Neutrophil (primary cell): ENCODE data around the gene CFAP73.

Experiments
- H3K27ac ChIP-seq: fragments of 200-600 bp; sonication (generic); 2 replicates; pipeline ENCODE4 v1.5.1; 2016; ENCODE audit warnings: mild to moderate bottlenecking, moderate library complexity
- H3K27me3 ChIP-seq: fragments of 200-600 bp; sonication (generic); 2 replicates; pipeline ENCODE4 v1.6.0; 2016; ENCODE audit warnings: mild to moderate bottlenecking
- H3K36me3 ChIP-seq: fragments of 200-600 bp; sonication (generic); 2 replicates; pipeline ENCODE4 v1.5.1; 2017
- H3K4me1 ChIP-seq, 2 experiments: fragments of 200-600 bp in 1 of 2; sonication (generic) in 1 of 2; 1 replicate in 1 of 2; 2 replicates in 1 of 2; pipeline versions ENCODE4 v1.5.1 to v1.6.1; 2013 to 2016; ENCODE audit warnings: low read depth in 1 of 2, low read length in 1 of 2, mild to moderate bottlenecking in 1 of 2, moderate library complexity in 1 of 2; ENCODE audit not compliant: control insufficient read depth in 1 of 2, insufficient read depth in 1 of 2
- H3K4me3 ChIP-seq, 2 experiments: fragments of 200-600 bp in 1 of 2; sonication (generic) in 1 of 2; 1 replicate in 1 of 2; 2 replicates in 1 of 2; pipeline ENCODE4 v1.5.1; 2013 to 2016; ENCODE audit warnings: low read depth in 1 of 2, low read length in 1 of 2, mild to moderate bottlenecking in 1 of 2, moderate library complexity in 1 of 2
- H3K9me3 ChIP-seq: fragments of 200-600 bp; sonication (generic); 2 replicates; pipeline ENCODE4 v1.5.1; 2016
- CTCF ChIP-seq: fragments of 200-600 bp; sonication (generic); IDR thresholded peaks from 2 replicates; pipeline ENCODE4 v1.5.1; 2016; ENCODE audit warnings: antibody characterized with exemption

Gene CFAP73

GRCh38 chr12:113195598-113195997, 46.1 kb downstream of the CFAP73 start:
- no peaks in the 10 kb centered on the region for H3K27me3 ChIP-seq
- no peaks in the 10 kb centered on the region for H3K9me3 ChIP-seq
- no peak overlapping the region for H3K4me3 ChIP-seq
- H3K36me3 ChIP-seq, result peaks cover 11% of the 10 kb centered on the region
- no peak overlapping the region for H3K27ac ChIP-seq
- no peak for TF ChIP-seq CTCF
- H3K4me1 ChIP-seq, result peaks cover 7 to 8% of the 10 kb centered on the region in 2 experiments

DNA sequence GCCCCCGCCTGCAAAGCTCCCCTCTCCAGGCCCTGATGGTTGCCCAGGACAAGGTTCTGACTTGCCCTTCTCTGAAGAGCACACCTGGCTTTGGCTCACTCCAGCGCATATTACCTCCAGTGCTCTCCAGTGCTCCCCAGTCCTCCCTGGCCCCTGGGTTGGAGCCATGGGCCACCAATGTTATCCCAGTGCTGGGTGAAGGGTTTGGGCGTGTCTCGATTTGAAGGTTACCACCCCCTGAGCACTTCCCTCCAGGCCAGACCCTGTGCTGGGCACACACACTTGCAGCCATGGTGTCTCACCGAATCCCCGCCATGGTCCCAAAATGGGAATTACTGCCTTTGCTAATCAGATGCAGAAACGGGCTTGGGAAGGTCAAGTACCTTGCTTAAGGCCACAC, 47.1 kb downstream of the CFAP73 start:
- Histone ChIP-seq H3K27ac (no peak overlapping the region), H3K4me3 (no peak overlapping the region), H3K36me3 (peaks cover 7% of the 10 kb centered on the region), H3K4me1 (peaks cover 7 to 11% of the 10 kb centered on the region in 2 experiments), H3K27me3 (no peaks in the 10 kb centered on the region), H3K9me3 (no peaks in the 10 kb centered on the region)
- TF ChIP-seq CTCF, result no peak

- peaks cover 7 to 11% of the 10 kb centered on the region in 2 experiments for H3K4me1 ChIP-seq
- H3K9me3 ChIP-seq, result no peaks in the 10 kb centered on the region
- H3K27ac ChIP-seq, result no peak overlapping the region
- peaks cover 2% of the 10 kb centered on the region for H3K36me3 ChIP-seq
- H3K4me3 ChIP-seq, result no peak overlapping the region
- no peaks in the 10 kb centered on the region for H3K27me3 ChIP-seq
- no peak for TF ChIP-seq CTCF
Observed at GRCh38 chr12:113196990-113197389, 47.5 kb downstream of the CFAP73 start.

GRCh38 chr12:113197518-113198077, 48.1 kb downstream of the CFAP73 start:
- Histone ChIP-seq H3K4me3 (no peak overlapping the region), H3K9me3 (no peaks in the 10 kb centered on the region), H3K27ac (no peak overlapping the region), H3K27me3 (no peaks in the 10 kb centered on the region), H3K36me3 (no peaks in the 10 kb centered on the region), H3K4me1 (peaks cover 7 to 12% of the 10 kb centered on the region in 2 experiments)
- no peak for TF ChIP-seq CTCF

DNA sequence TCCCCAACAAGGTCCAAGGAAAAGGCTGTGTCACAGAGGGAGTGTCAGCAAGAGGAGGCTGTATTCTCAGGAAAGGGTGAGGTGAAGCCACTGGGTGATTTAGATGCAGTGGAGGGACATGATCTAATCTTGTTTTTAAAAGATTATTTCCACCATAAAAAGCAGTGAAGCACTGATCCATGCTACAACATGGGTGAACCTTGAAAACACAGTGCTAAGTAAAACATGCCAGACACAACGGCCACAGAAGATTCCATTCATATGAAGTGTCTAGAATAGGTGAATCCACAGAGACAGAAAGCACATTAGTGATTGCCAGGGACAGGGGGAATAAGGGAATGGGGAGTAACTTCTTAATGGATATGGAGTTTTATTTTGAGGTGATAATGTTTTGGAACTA, 48.8 kb downstream of the CFAP73 start:
- Histone ChIP-seq H3K4me3 (no peak overlapping the region), H3K4me1 (peaks cover 7 to 18% of the 10 kb centered on the region in 2 experiments), H3K36me3 (no peaks in the 10 kb centered on the region), H3K27me3 (no peaks in the 10 kb centered on the region), H3K9me3 (no peaks in the 10 kb centered on the region), H3K27ac (no peak overlapping the region)
- no peak for TF ChIP-seq CTCF
